GM12874 (cell line): ENCODE measurements around the gene LRP8.

Experiments
- CTCF ChIP-seq: IDR thresholded peaks from 2 replicates; pipeline ENCODE4 v1.5.1; 2011; ENCODE audit warnings: low read depth, mild to moderate bottlenecking, control low read depth, low read length, moderate library complexity; ENCODE audit not compliant: insufficient read depth

LRP8 gene

GRCh38 chr1:53341521-53341895 is 13.6 kb upstream of the LRP8 start:
- no peak for TF ChIP-seq CTCF

- no peak for TF ChIP-seq CTCF
These were observed 13.0 kb upstream of the LRP8 start for GRCh38 chr1:53340660-53341520.

GRCh38 chr1:53339736-53340635 is 12.1 kb upstream of the LRP8 start:
- no peak for TF ChIP-seq CTCF

GRCh38 chr1:53338423-53338822 is 10.6 kb upstream of the LRP8 start:
- TF ChIP-seq CTCF = no peak

- no peak for TF ChIP-seq CTCF
These were observed 9.6 kb upstream of the LRP8 start for GRCh38 chr1:53337499-53337898.

- no peak for TF ChIP-seq CTCF
These were observed 8.3 kb upstream of the LRP8 start for GRCh38 chr1:53336146-53336545.

- TF ChIP-seq CTCF = no peak
These were observed 7.8 kb upstream of the LRP8 start for GRCh38 chr1:53335661-53336060.
